Skin of body (tissue), 2 donors: ENCODE measurements around the gene SETD3. TPM values are rescaled to one million over a fixed set of nuclear protein-coding genes. Genes with fewer than 3 reads are reported as not detected.

ENCODE experiments used
- DNase-seq: peaks from one replicate; lab custom pipeline; 2025; lab: John Stamatoyannopoulos, UW
- total RNA-seq: library from RNA; depleted of rRNA; stranded (reverse); fragments of >200 nt; gene quantifications from one replicate; pipeline ENCODE4 v1.2.3, GENCODE V29; 2014

Gene SETD3
- total RNA-seq, 1 donor from 2014 or later, result 40.7 TPM

DNA sequence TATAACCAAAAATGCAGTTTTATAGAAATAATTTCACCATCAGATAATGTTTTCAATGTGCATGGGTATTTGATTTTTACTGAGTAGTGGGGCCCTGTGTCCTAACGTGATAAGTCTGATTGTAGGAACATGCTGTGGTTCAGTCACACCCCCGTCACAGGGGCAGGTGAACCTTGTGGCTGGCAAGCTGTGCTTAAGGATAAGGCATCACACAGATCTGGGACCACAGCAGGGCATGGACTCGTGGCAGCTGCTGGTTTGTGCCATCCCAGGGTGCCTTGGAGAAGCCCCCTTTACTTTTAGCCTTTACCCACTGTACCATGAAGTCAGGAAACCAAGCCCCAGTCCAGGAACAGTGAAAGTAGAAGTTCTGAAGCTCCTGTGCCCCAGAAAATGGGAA, 17.2 kb upstream of the SETD3 start:
- no peak for DNase-seq

DNA sequence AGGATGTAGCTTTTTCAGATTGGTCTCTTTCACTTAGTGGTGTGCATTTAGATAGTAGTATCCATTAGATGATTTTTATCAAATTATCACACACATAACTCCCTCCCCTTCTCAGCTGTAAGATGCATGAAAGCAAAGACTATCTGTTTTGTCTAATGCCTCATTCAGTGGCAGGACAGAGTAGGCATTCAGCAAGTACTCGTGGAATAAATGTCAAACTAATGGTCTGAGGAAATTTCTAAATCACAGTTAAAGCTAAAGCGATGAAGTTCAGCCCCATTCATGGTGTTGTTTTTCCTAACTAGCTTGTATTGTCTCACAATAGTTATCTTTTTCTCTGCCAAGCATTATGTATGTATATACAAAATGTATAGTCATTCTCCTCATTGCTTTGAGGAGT, 16.7 kb upstream of the SETD3 start:
- DNase-seq, result no peak

DNA sequence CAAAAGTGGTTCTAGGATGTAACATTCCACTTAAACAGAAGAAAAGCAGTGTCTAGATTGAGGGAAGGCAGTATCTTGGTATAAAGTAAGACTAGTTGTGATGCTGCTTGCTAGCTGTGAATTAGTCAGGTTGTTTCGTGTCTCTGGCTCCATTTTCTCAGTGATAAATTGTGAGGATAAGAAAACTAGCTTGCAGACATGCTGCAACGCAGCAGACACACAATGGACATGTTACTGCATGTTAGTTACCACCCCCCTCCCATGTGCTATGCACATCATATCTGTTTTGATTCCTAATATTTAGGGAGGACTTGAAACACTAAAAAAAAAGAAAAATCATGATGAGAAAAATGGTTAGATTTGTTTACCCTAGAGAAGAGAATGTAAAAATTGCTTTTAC, 3.4 kb upstream of the SETD3 start:
- no peak for DNase-seq

DNA sequence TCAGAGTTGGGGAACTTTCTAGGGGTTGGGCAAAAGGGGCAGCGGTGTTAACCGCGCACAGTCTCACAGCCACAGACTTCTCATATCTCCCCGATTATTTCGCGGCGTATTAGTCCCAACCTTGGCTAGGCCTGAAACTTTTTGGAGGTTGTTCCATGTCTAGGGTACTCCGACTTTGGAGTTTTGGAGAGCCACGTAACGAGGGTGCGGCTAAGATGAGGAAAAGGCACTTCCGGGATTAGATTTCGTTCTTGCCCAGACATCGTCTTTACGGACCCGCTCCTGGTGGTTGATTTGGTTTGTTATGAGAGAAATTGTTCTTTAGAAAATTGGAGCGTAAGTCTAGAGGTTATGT, 1.1 kb upstream of the SETD3 start:
- DNase-seq, result peak; percentile 42

DNA sequence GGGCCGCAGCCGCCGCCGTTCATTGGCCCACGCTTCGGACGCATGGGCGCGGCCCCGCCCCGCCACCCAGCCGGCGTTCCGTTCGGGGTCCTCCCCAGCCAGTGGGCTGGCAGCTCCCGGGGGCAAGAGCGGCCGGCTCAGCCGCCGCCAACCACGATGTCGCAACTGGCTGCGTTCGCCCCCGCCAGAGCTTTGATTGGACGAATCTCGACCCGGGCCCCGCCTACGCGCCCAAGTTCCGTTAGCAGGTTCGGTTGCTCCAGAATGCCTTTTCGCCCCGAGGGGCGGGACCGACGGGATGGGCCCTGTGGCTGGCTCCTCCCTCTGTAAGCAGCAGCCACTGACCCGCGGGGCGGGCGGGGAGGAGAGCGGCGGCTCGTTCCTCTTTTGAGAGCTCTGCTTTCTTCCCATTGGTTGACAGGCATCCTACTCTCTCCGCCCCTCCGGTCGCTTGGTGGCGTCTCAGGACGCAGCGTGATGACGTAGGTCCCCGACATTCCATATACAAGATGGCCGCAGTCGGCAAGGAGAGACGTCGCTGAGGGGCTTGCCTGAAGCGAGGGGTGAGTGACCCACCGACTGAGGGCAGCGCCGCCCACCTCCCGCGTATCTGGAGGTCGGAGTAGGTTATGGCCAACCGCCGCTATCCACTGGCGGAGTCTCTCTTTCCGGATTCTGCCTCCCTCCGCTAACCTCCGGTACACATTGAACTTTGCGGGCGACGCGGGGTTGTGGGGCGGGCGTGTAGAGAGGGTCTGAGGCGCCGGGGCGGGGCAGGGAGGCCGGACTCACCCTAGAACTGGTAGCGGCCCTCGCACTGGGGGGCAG, 472 bp upstream of the SETD3 start, which contains the start of gene CCNK:
TSS of gene CCNK (plus strand) at position 493 of the 828 bp plus-strand sequence. CDS start 11,269 bp downstream, outside the sequence.
- peak; percentile 100 for DNase-seq

DNA sequence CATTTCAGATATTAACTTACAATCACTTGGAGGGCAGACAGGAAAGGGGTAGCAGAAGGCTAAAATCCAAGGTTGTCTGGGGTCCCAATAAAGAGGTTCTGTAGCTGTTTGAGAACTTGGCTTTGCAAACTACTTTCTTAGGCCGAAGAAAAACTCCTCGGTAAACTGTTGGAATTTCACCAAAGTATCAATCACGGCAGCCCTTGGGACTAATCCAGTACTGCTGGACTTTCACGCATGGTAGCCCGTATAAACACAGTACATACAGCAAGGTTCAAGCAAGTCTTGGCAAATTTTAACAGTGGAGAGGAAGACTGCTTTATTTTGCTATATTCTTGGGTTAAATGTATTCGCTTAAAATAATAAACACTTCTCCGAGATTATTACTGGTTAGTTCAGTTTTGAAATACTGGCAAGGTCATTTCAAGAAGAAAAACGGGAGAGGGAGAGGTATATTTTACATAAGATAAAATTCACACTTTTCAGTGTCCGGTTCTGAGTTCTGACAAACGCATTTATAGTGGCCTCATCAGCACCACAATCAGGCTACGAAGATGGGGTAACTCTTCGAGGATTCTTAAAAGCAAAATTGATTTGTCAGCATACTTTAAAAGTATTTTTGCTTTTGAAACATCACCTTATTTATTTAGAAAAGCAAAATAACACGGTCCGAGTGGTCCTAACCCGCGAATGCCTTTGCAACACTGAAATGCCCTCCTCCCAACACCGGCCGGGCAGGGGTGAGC, 1.3 kb downstream of the SETD3 start:
- no peak for DNase-seq

DNA sequence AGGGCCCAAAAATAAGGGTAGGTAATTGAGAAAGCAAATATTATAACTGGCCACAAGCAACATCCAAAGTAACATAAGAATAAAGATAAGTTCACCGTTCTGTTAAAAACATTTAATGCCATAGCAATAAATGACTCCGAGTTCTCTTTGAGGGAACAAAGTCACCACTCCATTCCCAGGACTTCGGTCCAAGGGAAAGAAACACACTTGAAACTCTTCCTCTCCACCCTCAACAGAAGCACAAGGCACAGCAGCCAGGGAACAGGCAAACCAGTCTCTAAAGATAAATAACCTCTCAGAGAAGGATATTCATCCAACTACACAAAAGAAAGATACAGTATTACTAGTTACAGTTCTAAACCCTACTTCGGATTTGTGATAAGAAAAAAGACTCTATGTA, 2.5 kb downstream of the SETD3 start:
- no peak for DNase-seq

DNA sequence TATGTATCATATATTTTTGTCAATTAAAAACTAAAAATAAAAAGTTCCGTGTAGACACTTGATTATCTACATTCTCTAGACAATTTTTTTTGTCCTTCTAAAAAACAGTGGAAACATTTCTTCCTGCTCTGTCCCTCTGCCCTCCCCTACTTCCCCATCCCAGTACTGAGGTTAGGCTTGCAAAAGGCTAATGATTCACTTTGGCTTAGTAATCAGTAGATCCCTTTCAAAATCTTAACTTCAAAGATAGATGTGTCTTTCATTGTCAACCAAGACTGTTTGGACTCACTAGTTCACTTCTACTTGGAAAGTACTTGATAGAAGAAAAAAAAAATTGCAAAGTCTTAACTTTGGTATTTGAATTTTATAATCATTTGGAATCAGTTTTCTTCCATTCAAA, 3.8 kb downstream of the SETD3 start:
- DNase-seq, result no peak

DNA sequence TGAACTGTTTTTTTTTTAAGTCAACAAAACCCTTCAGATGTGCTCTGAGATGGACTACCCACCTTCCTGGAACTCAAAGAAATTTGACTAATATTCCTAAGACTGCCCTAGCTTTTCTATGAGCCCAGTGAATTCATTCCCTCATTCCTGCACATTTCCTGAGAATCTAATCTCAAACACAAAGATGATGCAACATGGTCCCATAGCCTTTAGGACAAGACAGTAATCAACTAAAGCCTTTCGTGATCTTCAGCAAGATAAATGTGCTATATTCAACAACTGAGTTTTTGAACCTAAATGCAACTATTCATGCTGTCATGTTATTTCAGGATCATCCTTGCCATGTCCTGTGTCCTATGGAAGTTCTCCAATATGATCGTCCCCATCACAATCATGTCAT, 5.0 kb downstream of the SETD3 start:
- no peak for DNase-seq

DNA sequence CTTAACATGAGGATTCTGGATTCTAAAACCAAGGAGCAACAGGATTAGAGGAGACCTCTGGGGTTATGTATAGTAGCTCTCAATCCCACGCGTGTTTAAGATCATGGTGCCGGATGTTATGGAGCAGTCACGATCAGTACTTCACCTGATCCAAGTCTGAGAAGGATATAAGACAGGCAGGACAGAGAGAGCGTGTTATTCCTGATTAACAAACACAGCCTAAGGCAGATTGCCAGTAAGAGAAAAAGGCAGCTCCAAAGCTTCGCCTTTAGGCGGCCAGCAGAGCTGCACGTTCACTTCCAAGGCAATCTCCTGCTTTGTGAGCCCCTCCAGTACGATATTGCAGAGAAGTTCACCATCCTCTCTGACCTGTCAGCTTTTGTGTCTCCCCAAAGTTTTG, 5.5 kb downstream of the SETD3 start:
- DNase-seq, result no peak

DNA sequence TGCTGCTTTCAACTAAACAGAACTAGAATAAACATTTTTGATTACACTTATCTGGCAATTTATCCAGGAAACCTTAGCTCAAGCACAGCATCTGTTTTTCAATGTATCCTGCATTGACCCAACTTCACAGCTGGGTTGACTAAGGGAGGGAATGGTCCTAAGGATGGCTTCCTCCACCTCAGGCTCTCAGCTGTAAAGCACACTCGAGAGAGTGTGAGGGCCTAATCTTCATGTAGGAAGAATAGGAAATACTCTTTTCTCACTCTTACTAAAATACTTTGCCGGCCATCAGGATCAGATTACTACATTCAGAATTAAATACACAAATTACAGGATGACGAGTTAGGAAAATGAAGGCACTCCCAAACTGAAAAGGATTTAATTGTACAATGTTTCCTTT, 7.2 kb downstream of the SETD3 start:
- no peak for DNase-seq

DNA sequence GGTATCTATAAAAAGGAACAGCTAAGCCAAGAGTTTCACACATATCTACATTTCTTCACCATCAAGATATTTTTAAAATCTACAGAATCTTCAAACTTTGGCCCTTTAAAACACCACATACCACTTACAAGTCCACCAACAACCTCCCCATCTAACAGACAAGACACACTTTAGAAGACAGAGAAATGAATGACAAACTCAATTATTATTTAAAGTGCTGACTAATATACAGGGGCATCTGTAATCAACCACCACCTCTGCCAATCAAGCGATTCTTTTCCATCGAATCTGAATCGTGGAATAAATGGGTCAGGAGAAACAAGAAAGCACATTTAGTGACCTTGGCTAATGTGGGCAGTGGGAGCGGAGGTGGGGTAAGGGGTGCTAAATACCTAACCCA, 7.7 kb downstream of the SETD3 start:
- DNase-seq, result no peak

DNA sequence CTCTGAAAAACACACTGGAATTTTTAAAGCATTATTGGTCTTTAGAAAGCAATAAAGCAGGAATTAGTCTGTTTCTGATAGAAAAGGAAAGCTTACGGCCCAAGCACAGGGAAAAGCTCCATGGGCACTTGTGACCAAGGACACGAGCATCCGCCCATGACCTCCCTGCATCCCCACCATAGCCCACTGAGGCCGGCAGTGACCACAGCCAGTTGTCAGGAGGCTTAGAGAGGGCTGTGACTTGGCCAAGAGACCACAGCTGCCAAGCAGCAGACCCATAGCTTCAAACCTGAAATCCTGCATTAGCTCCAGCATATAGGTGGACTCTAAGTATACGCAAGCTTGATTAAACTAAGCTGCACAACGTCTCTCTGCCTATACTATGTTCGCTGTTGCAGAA, 8.9 kb downstream of the SETD3 start:
- no peak for DNase-seq

DNA sequence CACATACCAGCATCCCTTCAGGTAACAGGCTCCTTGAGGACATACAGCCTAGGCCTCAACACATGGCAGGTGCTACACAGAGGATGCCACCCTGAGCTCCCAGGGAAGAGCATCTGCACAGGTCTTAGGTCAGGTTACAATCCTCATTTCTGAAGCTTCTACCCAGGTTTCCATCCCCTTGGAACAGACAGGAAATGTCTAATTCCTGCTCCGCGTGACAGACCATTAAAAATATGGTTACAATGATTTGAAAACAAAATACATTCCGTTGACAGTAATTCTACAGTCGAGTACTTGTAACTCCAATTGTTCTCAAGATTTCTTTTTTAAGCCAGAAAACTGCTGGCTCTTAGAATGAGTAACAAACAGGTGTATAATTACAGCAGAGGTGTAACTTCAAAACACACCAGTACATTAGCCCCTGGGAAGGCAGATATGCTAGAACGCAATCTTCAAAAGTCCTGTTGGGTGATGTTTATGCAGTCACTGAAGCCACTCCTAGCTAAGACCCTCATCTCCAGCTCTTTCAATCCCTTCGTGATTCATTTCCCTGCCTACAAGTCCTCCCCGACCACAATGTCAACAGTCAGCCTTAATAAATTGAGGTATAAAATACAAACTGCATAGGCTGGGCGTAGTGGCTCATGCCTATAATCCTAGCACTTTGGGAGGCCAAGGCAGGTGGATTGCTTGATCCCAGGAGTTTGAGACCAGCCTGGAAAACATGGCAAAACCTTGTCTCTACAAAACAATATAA, 11.6 kb downstream of the SETD3 start:
- DNase-seq, result no peak

DNA sequence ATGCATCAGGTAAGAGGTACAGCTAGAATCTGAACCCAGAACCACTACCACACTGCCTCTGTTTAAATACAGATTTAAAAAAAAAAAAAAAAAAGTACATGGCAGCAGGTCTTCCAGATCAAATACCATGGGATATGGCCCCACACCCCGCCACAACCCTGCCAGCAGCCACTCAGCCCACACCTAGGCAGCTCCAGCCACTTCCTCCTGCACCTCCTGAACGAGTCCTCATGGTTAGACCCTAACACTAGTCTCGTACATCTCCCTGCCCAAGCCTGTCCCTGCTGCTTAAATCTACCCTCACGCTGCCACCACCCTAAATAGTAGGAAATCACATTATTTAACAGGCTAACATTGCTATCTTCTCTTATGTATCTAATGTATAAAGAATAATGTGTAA, 12.6 kb downstream of the SETD3 start:
- DNase-seq, result no peak

DNA sequence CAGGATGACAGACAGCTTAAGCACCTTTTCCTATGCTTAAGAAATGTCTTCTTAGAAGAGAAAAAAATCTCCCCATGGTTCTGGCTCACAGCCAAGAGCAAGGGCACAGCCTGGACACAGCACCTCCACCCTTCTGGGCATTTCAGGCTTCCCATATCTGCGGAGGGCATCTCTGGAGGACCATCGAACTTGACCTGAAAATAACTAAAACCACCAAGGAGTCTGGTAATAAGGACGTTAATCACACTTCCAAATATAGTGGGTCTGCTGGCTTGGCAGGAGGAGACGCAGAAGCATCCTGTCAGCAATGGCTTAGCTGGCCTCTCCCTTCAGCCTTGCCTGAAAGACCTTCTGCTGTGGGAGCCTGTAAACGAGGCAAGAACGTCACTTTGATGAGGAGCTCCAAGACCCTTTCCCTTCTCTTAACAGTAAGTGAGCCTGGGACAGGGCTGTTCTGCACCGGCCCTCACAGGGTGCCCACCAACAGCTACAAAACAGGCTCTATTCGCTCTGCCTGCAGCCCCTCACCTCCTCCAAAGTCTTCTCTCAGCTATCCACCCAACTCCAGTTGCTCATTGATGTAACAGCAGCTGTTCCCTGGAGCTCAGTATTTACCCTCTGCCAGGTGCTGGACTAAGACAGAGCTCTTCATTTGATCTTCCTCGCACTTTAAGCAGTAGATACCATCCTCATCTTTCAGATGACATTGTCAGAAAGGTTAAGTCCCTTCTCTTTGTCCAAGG, 13.2 kb downstream of the SETD3 start:
- no peak for DNase-seq

DNA sequence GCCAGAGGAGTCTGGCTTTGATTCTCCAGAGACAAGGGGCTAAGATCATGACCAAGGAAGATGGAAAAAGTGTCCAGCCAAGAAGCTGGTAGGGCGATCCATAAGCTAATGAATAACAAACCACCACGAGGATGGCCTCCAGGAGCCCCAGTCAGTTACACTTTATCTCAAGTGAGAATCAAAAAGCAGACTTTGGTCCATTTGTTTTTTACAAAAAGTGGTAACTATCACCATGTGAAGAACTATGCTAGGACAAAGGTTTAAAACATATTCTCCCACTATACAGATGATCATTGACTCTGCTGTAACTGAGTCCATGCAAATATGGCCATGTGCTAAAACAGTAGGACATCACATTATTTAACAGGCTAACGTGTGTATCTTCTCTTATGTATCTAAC, 13.9 kb downstream of the SETD3 start:
- no peak for DNase-seq

DNA sequence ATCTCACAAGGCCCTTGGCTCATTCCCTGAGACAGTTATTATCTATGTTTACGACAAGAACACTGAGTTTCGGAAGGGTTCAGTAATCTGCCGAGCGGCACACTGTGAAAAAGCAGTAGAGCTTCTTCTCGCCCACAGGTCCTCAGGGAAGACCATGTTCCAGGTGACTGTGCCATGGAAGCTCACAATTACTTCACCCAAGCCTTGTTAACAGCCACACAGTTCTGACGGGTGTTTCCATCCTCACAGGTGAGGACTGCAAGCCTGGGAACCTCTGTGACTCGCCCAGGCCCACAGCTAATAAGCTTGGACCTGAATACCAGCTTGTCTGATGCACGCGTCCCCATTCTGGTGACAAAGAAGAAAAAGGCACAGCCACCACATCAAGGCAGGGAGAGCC, 15.4 kb downstream of the SETD3 start:
- no peak for DNase-seq

DNA sequence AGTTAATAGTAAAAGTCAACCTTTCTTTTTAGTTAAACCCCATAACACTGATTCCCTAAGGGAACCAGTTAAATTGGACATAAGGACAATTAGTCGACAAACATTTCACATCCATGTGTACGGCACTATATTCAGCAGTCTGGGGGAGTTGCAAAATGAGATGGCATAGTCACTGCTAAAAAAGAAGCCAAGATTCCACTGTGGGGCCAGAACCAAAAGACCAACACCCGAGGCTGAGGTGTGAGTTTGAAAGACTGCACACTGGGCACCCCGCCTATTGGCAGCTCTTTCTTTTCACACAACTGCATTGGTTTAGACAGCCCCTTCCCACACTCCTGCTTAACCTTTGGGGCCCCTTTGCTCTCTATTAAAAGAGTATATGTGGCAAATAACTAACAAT, 16.7 kb downstream of the SETD3 start:
- DNase-seq, result no peak

DNA sequence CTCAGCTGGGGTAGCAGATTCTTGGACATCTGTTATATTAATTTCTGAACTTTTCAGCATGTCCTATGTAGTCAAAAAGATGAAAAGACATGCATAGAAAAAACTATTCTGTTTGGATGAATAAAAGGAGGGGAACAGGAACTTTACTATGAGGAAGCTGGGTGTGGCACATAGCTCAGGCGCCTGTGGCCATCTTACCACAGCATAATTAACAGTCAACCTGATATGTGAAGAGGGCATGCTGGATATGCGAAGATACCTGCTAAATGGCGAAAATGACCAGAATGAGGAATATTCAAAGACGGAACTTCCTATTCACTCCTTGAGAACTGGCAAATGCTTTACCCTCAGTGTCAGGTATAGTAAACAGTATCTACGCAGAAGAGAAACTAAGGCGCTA, 18.4 kb downstream of the SETD3 start:
- DNase-seq, result no peak

DNA sequence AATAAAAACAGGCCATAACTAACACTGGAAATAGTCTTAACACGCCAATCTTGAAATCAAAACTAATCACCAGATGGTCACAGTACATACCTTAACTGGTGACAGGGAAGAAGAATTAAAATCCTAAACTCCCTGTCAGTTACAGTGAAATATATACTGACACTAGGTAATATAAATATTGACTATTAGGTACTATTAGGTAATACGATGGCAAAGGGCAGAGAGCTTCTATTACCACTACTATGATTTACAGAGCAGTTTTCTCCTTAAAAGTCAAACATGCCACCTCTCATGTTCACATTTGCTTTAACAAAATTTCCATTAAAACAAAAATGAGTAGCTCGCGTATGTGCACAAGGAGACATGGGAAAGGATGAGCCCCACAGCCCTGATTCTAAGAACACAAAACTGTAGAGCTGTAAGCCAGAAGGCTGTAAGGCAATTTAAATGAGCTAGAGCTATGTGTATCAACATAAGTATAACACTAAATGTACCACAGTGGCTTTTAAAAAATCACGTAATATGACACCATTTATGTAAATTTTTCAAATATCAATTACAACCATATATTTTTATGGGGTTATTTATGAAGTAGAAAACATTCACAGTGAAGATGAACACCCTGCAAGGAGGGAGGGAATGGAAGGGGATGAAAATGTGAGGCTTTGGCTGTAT, 19.1 kb downstream of the SETD3 start:
- DNase-seq, result no peak
